B cell (primary cell): Measurements from ENCODE around the gene TAS1R2.

Source experiments
- CTCF ChIP-seq: fragments of 200-600 bp; IDR thresholded peaks from one replicate; pipeline ENCODE4 v1.8.0; 2022; ENCODE audit warnings: antibody characterized with exemption, mild to moderate bottlenecking
- EZH2 ChIP-seq: IDR thresholded peaks from 2 replicates; pipeline ENCODE4 v1.6.1; 2012; ENCODE audit warnings: borderline replicate concordance, low read depth, mild to moderate bottlenecking, moderate library complexity, low read length; ENCODE audit not compliant: insufficient read depth, poor library complexity, severe bottlenecking

GRCh38 chr1:18849261-18849711 lies 10.2 kb downstream of the TAS1R2 start:
- TF ChIP-seq CTCF (no peak), EZH2 (no peak)
